Prostate gland (tissue), 2 donors: Measurements from ENCODE around the gene CNRIP1.

ENCODE experiments used
- POLR2A ChIP-seq: fragments of 450-650 bp; IDR thresholded peaks from one replicate; pipeline ENCODE4 v1.6.1; 2016; ENCODE audit warnings: antibody characterized with exemption, mild to moderate bottlenecking
- POLR2AphosphoS5 ChIP-seq: sonication (generic); formaldehyde crosslinking; IDR thresholded peaks from one replicate; pipeline ENCODE4 v1.6.1; 2017; ENCODE audit warnings: antibody characterized with exemption
- TF ChIP-seq, protein P1 (sequence below), 4 experiments: fragments of 200-600 bp in 2 of 4; fragments of 450-650 bp in 2 of 4; sonication (generic) in 2 of 4; IDR thresholded peaks; 1 replicate in 3 of 4; 2 replicates in 1 of 4; pipeline ENCODE4 v1.5.1; 2016 to 2019; ENCODE audit warnings: antibody characterized with exemption in 4 of 4, mild to moderate bottlenecking in 2 of 4, moderate library complexity in 2 of 4

DNA sequence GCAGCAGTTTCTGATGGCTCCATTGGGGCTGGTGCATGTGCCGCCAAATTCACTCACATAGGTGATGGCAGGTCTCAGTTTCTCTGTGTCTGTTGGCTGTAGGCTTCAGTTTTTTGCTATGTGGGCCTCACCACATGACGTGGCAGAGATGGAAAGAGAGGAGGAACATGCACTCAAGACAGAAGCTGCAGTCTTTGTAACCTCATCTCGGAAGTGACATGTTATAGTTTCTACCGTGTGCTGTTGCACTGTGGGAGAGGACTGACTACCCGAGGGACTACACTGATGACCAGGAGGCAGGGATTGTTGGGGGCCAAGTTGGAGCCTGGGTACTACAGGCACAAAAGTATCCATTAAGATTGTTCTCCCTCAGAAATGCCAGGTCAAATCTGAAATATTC lies 9.2 kb upstream of the CNRIP1 start:
- TF ChIP-seq, protein P1, sequence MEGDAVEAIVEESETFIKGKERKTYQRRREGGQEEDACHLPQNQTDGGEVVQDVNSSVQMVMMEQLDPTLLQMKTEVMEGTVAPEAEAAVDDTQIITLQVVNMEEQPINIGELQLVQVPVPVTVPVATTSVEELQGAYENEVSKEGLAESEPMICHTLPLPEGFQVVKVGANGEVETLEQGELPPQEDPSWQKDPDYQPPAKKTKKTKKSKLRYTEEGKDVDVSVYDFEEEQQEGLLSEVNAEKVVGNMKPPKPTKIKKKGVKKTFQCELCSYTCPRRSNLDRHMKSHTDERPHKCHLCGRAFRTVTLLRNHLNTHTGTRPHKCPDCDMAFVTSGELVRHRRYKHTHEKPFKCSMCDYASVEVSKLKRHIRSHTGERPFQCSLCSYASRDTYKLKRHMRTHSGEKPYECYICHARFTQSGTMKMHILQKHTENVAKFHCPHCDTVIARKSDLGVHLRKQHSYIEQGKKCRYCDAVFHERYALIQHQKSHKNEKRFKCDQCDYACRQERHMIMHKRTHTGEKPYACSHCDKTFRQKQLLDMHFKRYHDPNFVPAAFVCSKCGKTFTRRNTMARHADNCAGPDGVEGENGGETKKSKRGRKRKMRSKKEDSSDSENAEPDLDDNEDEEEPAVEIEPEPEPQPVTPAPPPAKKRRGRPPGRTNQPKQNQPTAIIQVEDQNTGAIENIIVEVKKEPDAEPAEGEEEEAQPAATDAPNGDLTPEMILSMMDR (IDR thresholded peaks at IDR 0.05): no peak
- TF ChIP-seq POLR2AphosphoS5: no peak
- no peak for TF ChIP-seq POLR2A
